ENCODE measurements around the gene SPHKAP. TPM values are rescaled to one million over a fixed set of nuclear protein-coding genes. Genes with fewer than 3 reads are reported as not detected.

SPHKAP gene
- total RNA-seq, 1 donor from 2014 or later, result not detected

- H3K9me3 Mint-ChIP-seq, result peaks cover 3% of the 10 kb centered on the region
- H3K4me3 Mint-ChIP-seq, result peak overlapping the region; percentile 25
- no peak for DNase-seq (ENCODE audit: low read depth, low spot score)
- H3K27me3 Mint-ChIP-seq (ENCODE audit: low read depth), result peaks cover 78% of the 10 kb centered on the region
- no peak overlapping the region for H3K27ac Mint-ChIP-seq (ENCODE audit: unreplicated experiment)
- peaks cover 15% of the 10 kb centered on the region for H3K4me1 Mint-ChIP-seq
- H3K36me3 Mint-ChIP-seq (ENCODE audit: low read depth), result no peaks in the 10 kb centered on the region
- TF ChIP-seq CTCF (conservative IDR thresholded peaks at IDR 0.05), result no peak
Measured at GRCh38 chr2:228180181-228181097, 1.0 kb downstream of the SPHKAP start.

- Mint-ChIP-seq H3K27ac (ENCODE audit: unreplicated experiment) (no peak overlapping the region), H3K36me3 (ENCODE audit: low read depth) (no peaks in the 10 kb centered on the region), H3K9me3 (no peaks in the 10 kb centered on the region), H3K4me1 (no peaks in the 10 kb centered on the region), H3K4me3 (no peak overlapping the region), H3K27me3 (ENCODE audit: low read depth) (no peaks in the 10 kb centered on the region)
- no peak for TF ChIP-seq CTCF (conservative IDR thresholded peaks at IDR 0.05)
- DNase-seq (ENCODE audit: low read depth, low spot score), result no peak
Measured at GRCh38 chr2:228167290-228167689, 14.2 kb downstream of the SPHKAP start.

GRCh38 chr2:228164718-228165117, 16.8 kb downstream of the SPHKAP start:
- Mint-ChIP-seq H3K27me3 (ENCODE audit: low read depth) (no peaks in the 10 kb centered on the region), H3K4me1 (no peaks in the 10 kb centered on the region), H3K4me3 (no peak overlapping the region), H3K36me3 (ENCODE audit: low read depth) (no peaks in the 10 kb centered on the region), H3K27ac (ENCODE audit: unreplicated experiment) (no peak overlapping the region), H3K9me3 (no peaks in the 10 kb centered on the region)
- DNase-seq (ENCODE audit: low read depth, low spot score), result no peak
- TF ChIP-seq CTCF (conservative IDR thresholded peaks at IDR 0.05), result no peak

- DNase-seq (ENCODE audit: low read depth, low spot score), result no peak
- TF ChIP-seq CTCF (conservative IDR thresholded peaks at IDR 0.05), result no peak
- H3K9me3 Mint-ChIP-seq, result peaks cover 3% of the 10 kb centered on the region
- H3K36me3 Mint-ChIP-seq (ENCODE audit: low read depth), result no peaks in the 10 kb centered on the region
- H3K4me3 Mint-ChIP-seq, result no peak overlapping the region
- H3K27me3 Mint-ChIP-seq (ENCODE audit: low read depth), result no peaks in the 10 kb centered on the region
- peaks cover 8% of the 10 kb centered on the region for H3K4me1 Mint-ChIP-seq
- no peak overlapping the region for H3K27ac Mint-ChIP-seq (ENCODE audit: unreplicated experiment)
Measured at GRCh38 chr2:228157841-228158240, 23.6 kb downstream of the SPHKAP start.

- Mint-ChIP-seq H3K9me3 (no peaks in the 10 kb centered on the region), H3K4me1 (no peaks in the 10 kb centered on the region), H3K36me3 (ENCODE audit: low read depth) (no peaks in the 10 kb centered on the region), H3K27me3 (ENCODE audit: low read depth) (no peaks in the 10 kb centered on the region), H3K4me3 (no peak overlapping the region), H3K27ac (ENCODE audit: unreplicated experiment) (no peak overlapping the region)
- no peak for TF ChIP-seq CTCF (conservative IDR thresholded peaks at IDR 0.05)
- no peak for DNase-seq (ENCODE audit: low read depth, low spot score)
Measured at GRCh38 chr2:228144961-228145360, 36.5 kb downstream of the SPHKAP start.

All from neural crest cell (in vitro differentiated cells).